Fibroblast of lung (primary cell): ENCODE measurements around the gene SEMA5A.

Experiments
- CTCF ChIP-seq, 2 donors: IDR thresholded peaks in 1 of 2; conservative IDR thresholded peaks in 1 of 2; 1 replicate in 1 of 2; 2 replicates in 1 of 2; pipeline ENCODE4 v1.5.1; 2011 to 2012; ENCODE audit warnings: low read length in 2 of 2, control low read depth in 1 of 2, inconsistent platforms in 1 of 2, low read depth in 1 of 2, mild to moderate bottlenecking in 1 of 2
- EZH2 ChIP-seq: IDR thresholded peaks from 2 replicates; pipeline ENCODE4 v1.5.1; 2012; ENCODE audit warnings: low read length, control low read depth, mild to moderate bottlenecking; ENCODE audit errors: missing control alignments

DNA sequence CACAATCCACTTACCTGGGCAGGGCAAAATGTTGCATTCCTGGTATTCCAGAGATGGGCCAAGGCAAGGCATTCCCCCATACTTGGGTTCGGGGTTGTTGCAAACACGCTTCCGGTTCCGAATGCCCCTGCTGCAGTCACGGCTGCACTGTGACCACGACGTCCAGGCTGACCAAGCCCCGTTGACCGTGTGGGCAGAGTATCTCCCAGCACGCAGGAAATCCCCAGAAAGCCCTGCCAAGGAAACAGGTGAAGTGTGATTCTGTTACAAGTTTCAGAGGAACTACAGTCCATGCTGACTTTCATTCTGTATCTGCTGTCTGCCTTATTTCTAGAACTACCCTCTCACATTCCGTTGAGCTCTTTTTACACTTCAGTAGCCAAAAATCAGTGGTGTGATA lies 483.0 kb downstream of the SEMA5A start:
- no peak for TF ChIP-seq CTCF (conservative IDR thresholded peaks at IDR 0.05 in 1 of 2, IDR thresholded peaks at IDR 0.05 in 1 of 2; ENCODE audit: low read depth in 1 of 2, low read length in 2 of 2)
- TF ChIP-seq EZH2, result no peak
